ENCODE data around the gene PTH2. TPM values are rescaled to one million over a fixed set of nuclear protein-coding genes. Genes with fewer than 3 reads are reported as not detected.

The PTH2 gene
- total and polyA plus RNA-seq, 9 donors, result not detected

DNA sequence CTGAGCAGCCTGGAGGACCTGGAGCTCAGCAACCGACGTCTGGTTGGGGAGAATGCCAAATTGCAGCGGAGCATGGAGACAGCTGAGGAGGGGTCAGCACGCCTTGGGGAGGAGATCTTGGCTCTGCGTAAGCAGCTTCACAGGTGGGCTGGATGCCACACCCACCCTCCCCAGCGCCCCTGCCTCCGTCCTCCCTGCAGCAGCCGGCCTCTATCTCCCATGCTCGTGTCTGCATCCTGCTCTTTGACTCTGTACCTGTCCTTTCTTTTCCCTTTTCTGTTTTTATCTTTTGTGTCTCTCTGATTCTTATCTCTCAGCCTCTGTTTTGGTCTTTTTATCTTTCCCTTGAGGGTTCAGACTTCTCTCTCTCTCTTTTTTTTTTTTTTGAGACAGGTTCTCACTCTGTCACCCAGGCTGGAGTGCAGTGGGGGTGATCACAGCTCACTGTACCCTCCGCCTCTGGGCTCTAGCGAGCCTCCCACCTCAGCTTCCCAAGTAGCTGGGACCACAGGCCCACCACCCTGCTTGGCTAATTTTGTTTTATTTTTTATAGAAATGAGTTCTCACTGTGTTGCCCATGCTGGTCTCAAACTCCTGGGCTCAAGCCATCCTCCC is 25.1 kb downstream of the PTH2 start:
- DNase-seq, result no peak
- TF ChIP-seq EP300 (IDR thresholded peaks at IDR 0.05), result no peak
- TF ChIP-seq CTCF (IDR thresholded peaks at IDR 0.05), result no peak
- TF ChIP-seq POLR2A (IDR thresholded peaks at IDR 0.05), result no peak
- no peaks in the 10 kb centered on the region for H3K9me3 ChIP-seq
- no peaks in the 10 kb centered on the region for H3K4me1 ChIP-seq (ENCODE audit: insufficient read depth)
- WGBS, 3 donors, result 45 to 53% (median 46%) methylated on average over 11 of the region's 11 CpGs
- no peaks in the 10 kb centered on the region for H3K36me3 ChIP-seq
- no peaks in the 10 kb centered on the region for H3K27me3 ChIP-seq
- no peak overlapping the region for H3K27ac ChIP-seq
- H3K4me3 ChIP-seq, result no peak overlapping the region
- intact Hi-C loops (cut with DNase I), result loop anchor here in 1 of 4 donors (5.0 kb wide), 1 partner anchor 39 kb away; no protein-coding TSS in a partner anchor

GRCh38 chr19:49396738-49397505 is 26.3 kb downstream of the PTH2 start:
- Histone ChIP-seq H3K27me3 (no peaks in the 10 kb centered on the region), H3K9me3 (no peaks in the 10 kb centered on the region), H3K4me1 (ENCODE audit: insufficient read depth) (no peaks in the 10 kb centered on the region), H3K27ac (no peak overlapping the region), H3K36me3 (no peaks in the 10 kb centered on the region), H3K4me3 (no peak overlapping the region)
- intact Hi-C loops (cut with DNase I), result loop anchor here in 1 of 4 donors (5.0 kb wide), 1 partner anchor 40 kb away; no protein-coding TSS in a partner anchor
- 72 to 76% (median 74%) methylated on average over 8 of the region's 8 CpGs for WGBS, 3 donors
- DNase-seq, result no peak
- TF ChIP-seq CTCF (IDR thresholded peaks at IDR 0.05) (no peak), POLR2A (IDR thresholded peaks at IDR 0.05) (no peak), EP300 (IDR thresholded peaks at IDR 0.05) (no peak)

DNA sequence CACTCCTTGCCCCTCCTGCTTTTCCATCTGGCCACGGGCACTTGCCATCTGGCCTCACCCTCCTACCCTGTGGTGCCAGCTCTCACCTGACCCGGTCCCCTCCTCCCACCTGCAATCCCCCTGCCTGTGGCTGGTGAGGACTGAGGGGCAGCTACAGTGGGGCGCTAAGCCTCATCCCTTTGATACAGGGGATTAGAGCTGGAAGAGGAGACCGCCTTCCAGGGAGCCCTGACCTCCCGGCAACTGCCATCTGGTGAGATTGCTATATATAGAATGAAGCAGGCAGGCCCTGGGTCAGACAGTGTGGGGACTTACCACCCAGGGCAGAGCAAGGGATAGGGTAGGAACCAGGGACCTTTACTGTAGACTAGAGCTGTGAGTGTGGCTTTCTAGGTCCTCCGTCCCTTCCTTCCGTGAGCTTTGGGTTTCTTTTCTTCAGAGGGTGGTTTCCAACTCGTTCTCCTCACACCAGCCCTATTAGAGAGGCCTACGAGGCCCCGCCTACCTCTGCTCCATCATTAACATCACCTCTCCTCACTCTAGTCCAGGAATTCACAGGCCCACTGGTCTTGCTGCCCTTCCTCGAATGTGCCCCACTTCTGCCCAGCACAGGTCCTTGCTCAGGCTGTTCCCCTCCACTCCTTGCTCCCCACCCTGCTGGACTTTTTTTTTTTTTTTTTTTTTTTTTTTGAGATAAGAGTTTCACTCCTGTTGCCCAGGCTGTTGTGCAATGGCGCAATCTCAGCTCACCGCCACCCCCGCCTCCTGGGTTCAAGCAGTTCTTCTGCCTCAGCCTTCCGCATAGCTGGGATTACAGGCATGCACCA is 27.4 kb downstream of the PTH2 start:
- 68 to 80% (median 72%) methylated on average over 15 of the region's 15 CpGs for WGBS, 3 donors
- no peaks in the 10 kb centered on the region for H3K9me3 ChIP-seq
- intact Hi-C loops (cut with DNase I), result loop anchor here in 1 of 4 donors (5.0 kb wide), 1 partner anchor 42 kb away; no protein-coding TSS in a partner anchor
- H3K4me3 ChIP-seq, result no peak overlapping the region
- H3K27ac ChIP-seq, result no peak overlapping the region
- H3K36me3 ChIP-seq, result no peaks in the 10 kb centered on the region
- H3K4me1 ChIP-seq (ENCODE audit: insufficient read depth), result no peaks in the 10 kb centered on the region
- DNase-seq, result peak in 1 of 5 donors; percentile 22
- H3K27me3 ChIP-seq, result no peaks in the 10 kb centered on the region
- TF ChIP-seq CTCF (IDR thresholded peaks at IDR 0.05), result no peak
- no peak for TF ChIP-seq EP300 (IDR thresholded peaks at IDR 0.05)

DNA sequence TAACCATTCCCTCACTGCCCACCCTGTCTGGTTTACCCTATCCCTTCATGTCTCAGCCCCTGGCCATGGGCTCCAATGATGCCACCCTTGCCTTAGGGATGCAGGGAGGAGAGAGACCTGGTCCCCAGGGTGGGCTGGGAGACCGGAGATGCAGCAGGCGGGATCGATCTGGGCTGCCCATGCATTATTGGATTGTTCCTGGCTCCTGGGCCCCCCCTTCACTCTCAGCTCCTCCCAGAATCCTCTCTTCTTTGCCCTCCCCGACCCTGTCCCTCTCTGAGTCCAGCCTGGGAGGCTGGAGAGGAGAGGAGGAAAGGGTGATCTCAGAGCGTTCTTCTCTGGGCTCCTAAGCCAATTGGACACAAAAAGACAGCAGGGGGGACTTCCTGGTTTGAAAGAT is 29.4 kb downstream of the PTH2 start:
- Histone ChIP-seq H3K36me3 (no peaks in the 10 kb centered on the region), H3K27me3 (no peaks in the 10 kb centered on the region), H3K9me3 (no peaks in the 10 kb centered on the region), H3K4me3 (no peak overlapping the region), H3K4me1 (ENCODE audit: insufficient read depth) (no peaks in the 10 kb centered on the region), H3K27ac (no peak overlapping the region)
- no peak for DNase-seq
- 49 to 59% (median 52%) methylated on average over 5 of the region's 5 CpGs for WGBS, 3 donors
- intact Hi-C loops (cut with DNase I), result no loop called here
- TF ChIP-seq CTCF (IDR thresholded peaks at IDR 0.05) (no peak), EP300 (IDR thresholded peaks at IDR 0.05) (no peak), POLR2A (IDR thresholded peaks at IDR 0.05) (no peak)
